Trophoblast cell (in vitro differentiated cells and primary cell): ENCODE measurements around the gene NOX5.

Source experiments
- DNase-seq, 2 donors: peaks; one replicate each; pipeline ENCODE4 v3.0.0-alpha.2; 2016
- H2AFZ ChIP-seq: 2 replicates; pipeline ENCODE4 v1.6.1; 2013; ENCODE audit warnings: low read length, moderate library complexity, mild to moderate bottlenecking; ENCODE audit not compliant: insufficient read depth, poor library complexity
- H2AK5ac ChIP-seq: 2 replicates; pipeline ENCODE4 v1.6.1; 2013; ENCODE audit warnings: mild to moderate bottlenecking, low read length
- H2BK120ac ChIP-seq: 2 replicates; pipeline ENCODE4 v1.6.1; 2013; ENCODE audit warnings: low read length, mild to moderate bottlenecking, moderate library complexity; ENCODE audit not compliant: insufficient read depth, poor library complexity
- H2BK12ac ChIP-seq: 2 replicates; pipeline ENCODE4 v1.6.1; 2013; ENCODE audit warnings: mild to moderate bottlenecking, low read length, moderate library complexity
- H2BK5ac ChIP-seq: 2 replicates; pipeline ENCODE4 v1.6.1; 2013; ENCODE audit warnings: low read length, low read depth, moderate library complexity, mild to moderate bottlenecking; ENCODE audit not compliant: poor library complexity
- H3K14ac ChIP-seq: 2 replicates; pipeline ENCODE4 v1.6.1; 2013; ENCODE audit warnings: mild to moderate bottlenecking, low read length
- H3K18ac ChIP-seq: 2 replicates; pipeline ENCODE4 v1.6.1; 2013; ENCODE audit warnings: mild to moderate bottlenecking, low read length
- H3K23ac ChIP-seq: 2 replicates; pipeline ENCODE4 v1.6.1; 2013; ENCODE audit warnings: low read length
- H3K27ac ChIP-seq: 2 replicates; pipeline ENCODE4 v1.5.1; 2013; ENCODE audit warnings: low read depth, mild to moderate bottlenecking, inconsistent platforms, low read length, moderate library complexity
- H3K27me3 ChIP-seq: 2 replicates; pipeline ENCODE4 v1.6.1; 2013; ENCODE audit warnings: inconsistent platforms, mild to moderate bottlenecking, low read length, moderate library complexity; ENCODE audit not compliant: insufficient read depth
- H3K36me3 ChIP-seq, 2 experiments: 1 replicate in 1 of 2; 2 replicates in 1 of 2; pipeline ENCODE4 v1.6.1; 2013; ENCODE audit warnings: low read length in 2 of 2, mild to moderate bottlenecking in 2 of 2, moderate library complexity in 1 of 2; ENCODE audit not compliant: insufficient read depth in 2 of 2, control insufficient read depth in 1 of 2
- H3K4ac ChIP-seq: 2 replicates; pipeline ENCODE4 v1.6.1; 2013; ENCODE audit warnings: low read depth, mild to moderate bottlenecking, low read length, moderate library complexity
- H3K4me1 ChIP-seq, 2 experiments: 1 replicate in 1 of 2; 2 replicates in 1 of 2; pipeline ENCODE4 v1.6.1; 2013; ENCODE audit warnings: low read length in 2 of 2, mild to moderate bottlenecking in 2 of 2, moderate library complexity in 1 of 2; ENCODE audit not compliant: insufficient read depth in 2 of 2, control insufficient read depth in 1 of 2
- H3K4me2 ChIP-seq: 2 replicates; pipeline ENCODE4 v1.6.1; 2013; ENCODE audit warnings: inconsistent platforms, mild to moderate bottlenecking, low read length, moderate library complexity
- H3K4me3 ChIP-seq: 2 replicates; pipeline ENCODE4 v1.5.1; 2013; ENCODE audit warnings: mild to moderate bottlenecking, low read depth, low read length, inconsistent platforms
- H3K79me1 ChIP-seq: one replicate; pipeline ENCODE4 v1.6.1; 2013; ENCODE audit warnings: low read length
- H3K79me2 ChIP-seq: 2 replicates; pipeline ENCODE4 v1.6.1; 2013; ENCODE audit warnings: low read length, mild to moderate bottlenecking; ENCODE audit not compliant: control insufficient read depth, insufficient read depth, poor library complexity
- H3K9ac ChIP-seq: 2 replicates; pipeline ENCODE4 v1.6.1; 2013; ENCODE audit warnings: mild to moderate bottlenecking, low read length
- H3K9me3 ChIP-seq: 2 replicates; pipeline ENCODE4 v1.6.1; 2013; ENCODE audit warnings: low read depth, mild to moderate bottlenecking, control low read depth, inconsistent platforms, low read length; ENCODE audit not compliant: insufficient read depth
- H4K12ac ChIP-seq: 2 replicates; pipeline ENCODE4 v1.6.1; 2013; ENCODE audit warnings: low read depth, mild to moderate bottlenecking, low read length, moderate library complexity
- H4K8ac ChIP-seq: 2 replicates; pipeline ENCODE4 v1.6.1; 2013; ENCODE audit warnings: low read depth, mild to moderate bottlenecking, low read length, moderate library complexity
- H4K91ac ChIP-seq: one replicate; pipeline ENCODE4 v1.6.1; 2013; ENCODE audit warnings: low read depth, mild to moderate bottlenecking, low read length, moderate library complexity
- WGBS: extraction: QIAGEN DNeasy Blood & Tissue Kit; methylation state at CpG from one replicate; pipeline ENCODE4 v1.1.7; 2013; ENCODE audit warnings: missing lambda C conversion rate; ENCODE audit not compliant: insufficient read length, insufficient coverage; ENCODE audit errors: extremely low coverage; 5-methylcytosine and 5-hydroxymethylcytosine counted together

The NOX5 gene

DNA sequence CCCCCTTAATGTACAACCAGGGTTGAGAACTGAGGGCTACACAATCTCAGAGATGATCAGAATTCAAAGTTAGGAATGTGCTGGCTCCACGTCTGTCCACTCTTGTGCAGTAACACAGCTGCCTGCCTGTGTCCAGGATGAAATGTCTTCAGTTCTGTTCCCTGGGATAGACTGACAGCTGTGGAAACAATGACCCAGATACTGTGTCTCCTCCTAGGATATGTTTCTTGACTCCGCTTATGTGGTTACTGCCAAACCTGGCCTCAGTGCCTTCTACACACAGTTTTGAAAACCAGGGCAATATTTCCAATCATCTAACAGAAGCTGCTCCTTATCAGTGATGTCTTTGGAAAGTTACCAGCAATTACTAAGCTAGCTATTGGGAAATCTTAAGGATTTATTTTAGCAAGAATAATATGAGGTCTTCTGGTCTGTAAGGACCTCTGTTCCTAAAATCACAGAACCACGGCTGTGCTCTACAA is 67.6 kb downstream of the NOX5 start:
- Histone ChIP-seq H3K14ac (no peak overlapping the region), H3K4me3 (no peak overlapping the region), H2BK120ac (no peak overlapping the region), H2AFZ (no peak overlapping the region), H3K4me2 (no peak overlapping the region), H3K4me1 (peaks cover 11 to 21% of the 10 kb centered on the region in 2 experiments), H2BK12ac (no peak overlapping the region), H4K8ac (no peak overlapping the region), H2AK5ac (no peak overlapping the region), H3K27ac (peak overlapping the region; percentile 71), H3K18ac (no peak overlapping the region), H4K91ac (no peak overlapping the region), H3K4ac (no peak overlapping the region), H3K36me3 (no peaks in the 10 kb centered on the region), H2BK5ac (no peak overlapping the region), H3K9ac (no peak overlapping the region), H3K27me3 (no peaks in the 10 kb centered on the region), H3K79me1 (peaks cover 3% of the 10 kb centered on the region), H3K9me3 (no peaks in the 10 kb centered on the region), H4K12ac (no peak overlapping the region), H3K79me2 (no peaks in the 10 kb centered on the region), H3K23ac (no peak overlapping the region)
- DNase-seq: peak; percentile 76 to 94
- no CpG with 5 or more reads among the region's 3 CpGs for WGBS

DNA sequence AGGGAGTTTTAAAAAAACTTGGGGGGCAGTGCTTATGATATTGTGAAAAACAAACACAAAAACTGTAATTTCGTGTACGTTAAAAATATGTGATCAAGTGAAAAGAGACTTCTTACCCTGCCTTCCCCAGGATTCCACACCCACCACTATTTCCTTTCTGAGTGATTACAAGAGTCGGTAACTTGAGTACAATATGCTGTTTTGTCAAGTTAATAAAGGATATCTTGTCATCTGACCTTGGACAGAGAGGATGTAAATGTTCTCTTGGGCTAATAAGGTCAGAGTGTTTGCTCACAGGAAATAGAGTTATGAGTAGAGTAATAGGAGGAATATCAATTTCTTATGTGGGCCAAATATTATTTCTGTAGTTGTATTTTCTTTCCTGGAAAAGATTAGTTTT is 68.1 kb downstream of the NOX5 start:
- H3K79me2 ChIP-seq: no peaks in the 10 kb centered on the region
- H4K12ac ChIP-seq: no peak overlapping the region
- H3K23ac ChIP-seq: no peak overlapping the region
- no peak overlapping the region for H4K91ac ChIP-seq
- H3K14ac ChIP-seq: no peak overlapping the region
- no peaks in the 10 kb centered on the region for H3K27me3 ChIP-seq
- H3K27ac ChIP-seq: no peak overlapping the region
- no peak overlapping the region for H3K9ac ChIP-seq
- WGBS: no CpG with 5 or more reads among the region's 3 CpGs
- no peak overlapping the region for H2BK5ac ChIP-seq
- H3K4me1 ChIP-seq: peaks cover 11 to 21% of the 10 kb centered on the region in 2 experiments
- H2AK5ac ChIP-seq: no peak overlapping the region
- no peak overlapping the region for H3K4ac ChIP-seq
- no peak for DNase-seq
- no peak overlapping the region for H2BK12ac ChIP-seq
- no peak overlapping the region for H3K4me2 ChIP-seq
- peaks cover 3% of the 10 kb centered on the region for H3K79me1 ChIP-seq
- no peak overlapping the region for H4K8ac ChIP-seq
- no peak overlapping the region for H3K18ac ChIP-seq
- no peaks in the 10 kb centered on the region for H3K36me3 ChIP-seq
- no peak overlapping the region for H2AFZ ChIP-seq
- H3K4me3 ChIP-seq: no peak overlapping the region
- no peak overlapping the region for H2BK120ac ChIP-seq
- H3K9me3 ChIP-seq: peaks cover 1% of the 10 kb centered on the region

DNA sequence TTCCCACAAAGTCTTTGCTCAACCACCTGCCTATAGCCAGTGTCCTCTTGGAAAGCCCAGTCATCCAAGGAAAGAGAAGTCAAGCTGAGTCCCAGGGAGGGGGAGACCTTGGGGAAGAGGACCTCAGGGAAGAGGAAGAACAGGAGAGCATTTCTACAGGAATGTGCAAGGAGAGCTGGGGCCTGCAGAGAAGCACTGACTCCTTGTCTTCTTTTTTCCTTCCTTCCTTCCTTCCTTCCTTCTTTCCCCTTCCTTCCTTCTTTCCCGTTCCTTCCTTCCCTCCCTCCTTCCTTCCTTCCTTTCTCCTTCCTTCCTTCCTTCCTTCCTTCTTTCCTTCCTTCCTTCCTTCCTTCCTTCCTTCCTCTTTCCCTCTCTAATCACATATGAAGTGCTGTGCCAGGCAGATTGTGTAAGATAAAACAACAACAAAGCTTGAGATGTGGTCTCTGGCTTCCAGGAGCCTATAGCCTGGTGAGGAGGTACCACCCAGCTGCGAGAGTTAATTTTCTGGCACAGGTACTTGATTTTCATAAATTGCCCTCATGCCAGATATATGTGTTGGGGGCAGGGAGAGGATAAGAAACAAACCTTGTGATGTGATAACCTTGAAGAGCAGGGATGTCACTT is 70.0 kb downstream of the NOX5 start:
- no peak overlapping the region for H3K4ac ChIP-seq
- H2BK120ac ChIP-seq: no peak overlapping the region
- no peak overlapping the region for H3K9ac ChIP-seq
- H3K4me3 ChIP-seq: no peak overlapping the region
- H3K18ac ChIP-seq: no peak overlapping the region
- H4K8ac ChIP-seq: no peak overlapping the region
- H3K79me1 ChIP-seq: peaks cover 3% of the 10 kb centered on the region
- H3K4me1 ChIP-seq: peaks cover 11 to 21% of the 10 kb centered on the region in 2 experiments
- no peak overlapping the region for H2BK12ac ChIP-seq
- WGBS: no CpG with 5 or more reads among the region's 2 CpGs
- DNase-seq: no peak
- H3K14ac ChIP-seq: no peak overlapping the region
- no peak overlapping the region for H3K27ac ChIP-seq
- H3K79me2 ChIP-seq: no peaks in the 10 kb centered on the region
- H3K36me3 ChIP-seq: no peaks in the 10 kb centered on the region
- no peak overlapping the region for H2AFZ ChIP-seq
- H2AK5ac ChIP-seq: no peak overlapping the region
- H3K27me3 ChIP-seq: no peaks in the 10 kb centered on the region
- peaks cover 1% of the 10 kb centered on the region for H3K9me3 ChIP-seq
- H4K91ac ChIP-seq: no peak overlapping the region
- H3K4me2 ChIP-seq: no peak overlapping the region
- no peak overlapping the region for H4K12ac ChIP-seq
- no peak overlapping the region for H2BK5ac ChIP-seq
- H3K23ac ChIP-seq: no peak overlapping the region

GRCh38 chr15:69085325-69086081 is 71.0 kb downstream of the NOX5 start:
- no peak overlapping the region for H3K23ac ChIP-seq
- H3K27me3 ChIP-seq: no peaks in the 10 kb centered on the region
- H3K9ac ChIP-seq: no peak overlapping the region
- peaks cover 1% of the 10 kb centered on the region for H3K9me3 ChIP-seq
- no peak overlapping the region for H2BK5ac ChIP-seq
- WGBS: no CpG with 5 or more reads among the region's 5 CpGs
- no peak overlapping the region for H3K14ac ChIP-seq
- H2BK120ac ChIP-seq: no peak overlapping the region
- H2AK5ac ChIP-seq: no peak overlapping the region
- H3K4me1 ChIP-seq: peaks cover 11 to 21% of the 10 kb centered on the region in 2 experiments
- no peak for DNase-seq
- no peak overlapping the region for H3K4me2 ChIP-seq
- no peak overlapping the region for H2AFZ ChIP-seq
- H3K4ac ChIP-seq: no peak overlapping the region
- no peak overlapping the region for H3K27ac ChIP-seq
- H3K79me1 ChIP-seq: peaks cover 3% of the 10 kb centered on the region
- H4K8ac ChIP-seq: no peak overlapping the region
- H3K18ac ChIP-seq: no peak overlapping the region
- no peak overlapping the region for H4K12ac ChIP-seq
- H3K79me2 ChIP-seq: no peaks in the 10 kb centered on the region
- H3K4me3 ChIP-seq: no peak overlapping the region
- no peaks in the 10 kb centered on the region for H3K36me3 ChIP-seq
- no peak overlapping the region for H4K91ac ChIP-seq
- H2BK12ac ChIP-seq: no peak overlapping the region
